ENCODE measurements around the gene SASH1.
A peak's percentile ranks its signal among the peaks of the same experiment; 100 is the strongest.

Gene SASH1

DNA sequence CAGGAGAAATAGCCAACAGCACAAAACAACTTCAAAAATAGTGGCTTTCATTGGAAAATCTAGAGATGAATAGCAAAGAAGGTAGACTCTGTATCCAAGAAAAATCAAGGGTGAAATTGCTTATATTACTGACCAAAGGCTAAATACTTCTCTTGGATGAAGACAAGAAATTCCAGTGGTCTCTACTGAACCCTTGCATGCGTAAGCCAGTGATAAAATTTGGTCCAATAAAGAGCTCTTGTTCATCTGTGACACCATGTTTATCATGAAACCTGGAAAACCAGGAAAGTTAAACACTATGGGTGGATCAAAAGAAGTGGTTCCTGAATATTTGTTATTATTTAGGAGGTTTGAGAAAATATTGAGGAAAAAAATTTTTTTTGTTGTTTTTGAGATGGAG, 25.6 kb upstream of the SASH1 start:
- H3K27ac ChIP-seq = peak overlapping the region; percentile 42; the same call in 1 of the 2 replicates
- TF ChIP-seq, protein P1, sequence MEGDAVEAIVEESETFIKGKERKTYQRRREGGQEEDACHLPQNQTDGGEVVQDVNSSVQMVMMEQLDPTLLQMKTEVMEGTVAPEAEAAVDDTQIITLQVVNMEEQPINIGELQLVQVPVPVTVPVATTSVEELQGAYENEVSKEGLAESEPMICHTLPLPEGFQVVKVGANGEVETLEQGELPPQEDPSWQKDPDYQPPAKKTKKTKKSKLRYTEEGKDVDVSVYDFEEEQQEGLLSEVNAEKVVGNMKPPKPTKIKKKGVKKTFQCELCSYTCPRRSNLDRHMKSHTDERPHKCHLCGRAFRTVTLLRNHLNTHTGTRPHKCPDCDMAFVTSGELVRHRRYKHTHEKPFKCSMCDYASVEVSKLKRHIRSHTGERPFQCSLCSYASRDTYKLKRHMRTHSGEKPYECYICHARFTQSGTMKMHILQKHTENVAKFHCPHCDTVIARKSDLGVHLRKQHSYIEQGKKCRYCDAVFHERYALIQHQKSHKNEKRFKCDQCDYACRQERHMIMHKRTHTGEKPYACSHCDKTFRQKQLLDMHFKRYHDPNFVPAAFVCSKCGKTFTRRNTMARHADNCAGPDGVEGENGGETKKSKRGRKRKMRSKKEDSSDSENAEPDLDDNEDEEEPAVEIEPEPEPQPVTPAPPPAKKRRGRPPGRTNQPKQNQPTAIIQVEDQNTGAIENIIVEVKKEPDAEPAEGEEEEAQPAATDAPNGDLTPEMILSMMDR (conservative IDR thresholded peaks at IDR 0.05) = no peak

DNA sequence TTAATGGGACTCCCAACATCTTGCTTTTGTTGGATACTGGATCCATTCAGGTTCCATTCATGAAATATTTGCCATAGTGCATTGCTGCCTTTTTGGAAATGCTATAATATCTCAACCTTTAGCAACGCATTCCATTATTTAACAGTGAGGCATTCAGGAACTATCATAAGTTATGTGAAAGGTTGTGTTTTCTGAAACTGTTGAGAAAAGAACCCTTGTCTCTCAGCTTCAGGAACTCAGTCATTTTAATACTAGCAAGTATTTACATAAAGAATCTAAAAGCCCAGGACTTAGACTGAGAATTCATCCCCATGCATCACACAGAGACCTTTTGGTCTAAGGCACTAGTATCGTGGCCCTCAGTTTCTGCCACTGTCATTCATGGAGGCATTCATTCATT, 24.9 kb upstream of the SASH1 start:
- H3K27ac ChIP-seq = no peak overlapping the region
- TF ChIP-seq, protein P1 (conservative IDR thresholded peaks at IDR 0.05) = no peak

DNA sequence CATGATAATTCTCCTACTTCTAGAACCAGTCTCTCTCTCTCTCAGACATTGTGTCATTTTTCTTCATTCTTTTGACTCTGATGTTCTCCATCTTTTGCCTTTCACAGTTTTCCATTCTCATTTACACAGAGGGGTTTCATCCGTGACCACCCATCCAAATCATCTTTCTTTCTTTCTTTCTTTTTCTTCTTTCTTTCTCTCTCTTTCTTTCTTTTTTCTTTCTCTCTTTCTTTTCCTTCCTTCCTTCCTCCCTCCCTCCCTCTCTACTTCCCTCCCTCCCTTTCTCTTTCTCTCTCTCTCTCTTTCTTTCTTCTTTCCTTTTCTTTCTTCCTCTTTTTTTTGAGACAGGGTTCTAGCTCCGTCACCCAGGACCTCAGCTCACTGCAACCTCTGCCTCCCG, 19.9 kb upstream of the SASH1 start:
- TF ChIP-seq, protein P1 (conservative IDR thresholded peaks at IDR 0.05) = no peak
- H3K27ac ChIP-seq = no peak overlapping the region

DNA sequence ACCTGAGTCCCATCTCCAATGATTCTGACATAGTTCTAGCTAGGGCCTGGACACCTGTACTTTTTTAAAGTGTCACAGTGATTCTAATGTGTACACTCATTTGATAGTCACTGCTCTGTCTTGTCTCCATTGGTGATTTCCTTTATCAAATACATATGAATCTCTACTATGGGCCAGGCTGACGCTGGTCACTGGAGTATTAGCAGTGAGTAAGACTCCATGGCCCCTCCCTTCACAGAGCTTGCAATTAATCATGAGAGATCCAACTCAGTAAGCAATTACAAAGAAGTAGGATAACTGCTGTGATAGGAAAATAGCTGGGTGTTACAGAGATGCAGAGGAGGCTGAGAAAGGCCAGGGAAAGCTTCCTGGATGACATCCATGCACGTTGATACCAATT, 19.3 kb upstream of the SASH1 start:
- H3K27ac ChIP-seq = no peak overlapping the region
- TF ChIP-seq, protein P1 (conservative IDR thresholded peaks at IDR 0.05) = no peak

DNA sequence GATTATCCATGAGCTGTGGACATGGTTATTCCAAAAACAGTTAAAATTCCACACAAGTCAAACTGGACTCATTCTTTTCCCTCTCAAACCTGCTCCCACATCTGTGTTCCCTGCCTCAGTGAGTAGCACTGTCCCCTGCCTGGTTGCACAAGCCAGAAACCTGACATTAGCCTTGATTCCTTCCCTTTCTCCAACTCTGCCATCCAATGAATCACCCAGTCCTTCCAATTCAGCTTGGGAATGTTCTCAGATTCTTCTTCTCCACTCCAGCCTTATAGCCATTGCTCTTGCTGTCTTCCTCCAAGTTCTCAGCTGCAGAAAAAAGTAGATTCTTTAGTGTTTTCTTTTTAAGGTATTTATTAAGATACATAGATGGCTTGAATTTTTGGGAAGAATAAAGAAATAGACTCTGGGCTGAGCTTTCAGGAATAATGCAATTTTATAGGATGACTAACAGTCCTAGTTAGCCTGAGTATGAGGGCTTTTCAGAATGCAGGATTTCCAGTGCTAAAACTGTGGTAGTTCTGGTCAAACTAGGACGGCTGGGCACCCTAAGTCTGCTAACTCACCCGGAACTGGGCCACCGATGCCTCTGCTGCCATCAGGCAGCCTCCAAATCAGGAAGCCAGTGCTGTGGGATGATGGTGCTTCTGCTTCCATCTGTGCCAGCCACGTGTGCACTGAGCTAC, 18.2 kb upstream of the SASH1 start:
- TF ChIP-seq, protein P1 (conservative IDR thresholded peaks at IDR 0.05) = no peak
- no peak overlapping the region for H3K27ac ChIP-seq

DNA sequence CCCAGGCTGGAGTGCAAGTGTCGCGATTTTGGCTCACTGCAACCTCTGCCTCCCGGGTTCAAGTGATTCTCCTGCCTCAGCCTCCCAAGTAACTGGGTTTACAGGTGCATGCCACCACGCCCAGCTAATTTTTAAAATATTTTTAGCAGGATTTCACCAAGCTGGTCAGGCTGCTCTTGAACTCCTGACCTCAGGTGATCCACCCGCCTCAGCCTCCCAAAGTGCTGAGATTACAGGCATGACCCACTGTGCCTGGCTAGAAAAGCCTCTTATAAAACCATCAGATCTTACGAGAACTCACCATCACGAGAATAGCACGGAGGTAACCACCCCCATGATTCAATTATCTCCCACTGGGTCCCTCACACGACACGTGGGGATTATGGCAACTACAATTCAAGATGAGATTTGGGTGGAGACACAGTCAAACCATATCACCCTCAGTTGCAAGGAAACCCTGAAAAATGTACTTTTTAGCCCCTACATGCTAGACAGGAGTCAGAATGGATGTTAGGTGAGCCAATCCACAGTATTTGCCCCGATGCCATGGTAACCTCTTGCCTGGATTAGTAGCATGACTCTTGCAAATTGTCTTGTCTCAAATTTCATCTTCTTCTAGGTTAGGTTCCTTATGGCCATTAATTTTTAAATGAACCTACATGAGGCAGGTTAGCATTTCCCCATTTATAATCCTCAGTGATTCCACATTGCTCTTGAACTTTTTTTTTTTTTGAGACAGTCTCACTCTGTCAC, 17.1 kb upstream of the SASH1 start:
- TF ChIP-seq, protein P1 (conservative IDR thresholded peaks at IDR 0.05) = no peak

DNA sequence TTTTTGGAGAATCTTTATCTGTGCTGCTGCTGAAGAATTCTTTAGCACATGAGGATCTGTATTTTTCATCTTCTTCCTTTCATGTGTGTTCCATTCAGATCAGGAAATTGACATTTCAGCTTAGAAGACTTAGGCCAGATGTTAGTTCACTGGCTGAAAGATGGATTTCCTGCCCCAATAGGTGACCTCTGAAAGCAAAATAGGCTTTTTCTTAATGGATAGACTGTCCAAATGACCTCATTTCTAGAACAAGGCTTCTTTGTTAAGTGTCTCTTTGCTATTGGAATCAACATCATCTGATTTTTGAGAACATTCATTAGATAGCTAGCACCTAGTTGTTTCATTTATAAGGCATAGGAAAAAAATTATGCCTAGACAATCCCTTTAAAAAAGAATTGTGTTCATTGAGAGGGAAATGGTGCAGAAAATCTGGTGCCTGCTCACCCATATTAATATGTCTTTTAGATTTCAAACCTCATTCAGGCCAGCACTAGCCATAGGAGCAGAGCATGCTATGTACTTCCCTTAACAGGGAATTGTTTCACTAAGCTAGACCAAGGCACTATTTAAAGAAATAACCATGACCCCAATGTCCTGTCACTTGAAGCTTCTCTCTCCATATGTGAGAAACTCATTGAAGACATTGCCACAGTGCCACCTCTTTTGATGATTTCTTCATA, 13.6 kb upstream of the SASH1 start:
- TF ChIP-seq, protein P1 (conservative IDR thresholded peaks at IDR 0.05) = no peak
- H3K27ac ChIP-seq = no peak overlapping the region

More for the DNA sequence above, 17.1 kb upstream of the SASH1 start:
- H3K27ac ChIP-seq = no peak overlapping the region

All from VCaP (cell line).